Thymus (tissue), 11 donors: ENCODE measurements around the gene FMN2. TPM values are rescaled to one million over a fixed set of nuclear protein-coding genes. Genes with fewer than 3 reads are reported as not detected.

ENCODE experiments used
- DNase-seq, 9 donors: peaks; one replicate each; pipeline ENCODE4 v3.0.0-alpha.2; 2013; ENCODE audit warnings: low spot score in 9 of 9, low read depth in 6 of 9, missing footprints in 1 of 9
- H3K27ac ChIP-seq, 2 donors: one replicate each; pipeline ENCODE4 v1.5.1; 2013; ENCODE audit warnings: control low read depth in 1 of 2, low read depth in 1 of 2, low read length in 1 of 2, mild to moderate bottlenecking in 1 of 2, moderate library complexity in 1 of 2
- H3K27me3 ChIP-seq, 2 donors: one replicate each; pipeline ENCODE4 v1.5.1; 2013; ENCODE audit warnings: low read length in 1 of 2; ENCODE audit not compliant: control insufficient read depth in 2 of 2, insufficient read depth in 1 of 2
- H3K36me3 ChIP-seq, 2 donors: one replicate each; pipeline ENCODE4 v1.5.1; 2013; ENCODE audit warnings: low read length in 1 of 2, mild to moderate bottlenecking in 1 of 2, moderate library complexity in 1 of 2; ENCODE audit not compliant: control insufficient read depth in 2 of 2, insufficient read depth in 2 of 2
- H3K4me1 ChIP-seq, 2 donors: one replicate each; pipeline ENCODE4 v1.5.1; 2013; ENCODE audit warnings: low read length in 2 of 2; ENCODE audit not compliant: control insufficient read depth in 2 of 2, insufficient read depth in 2 of 2
- H3K4me3 ChIP-seq, 2 donors: one replicate each; pipeline ENCODE4 v1.5.1; 2013; ENCODE audit warnings: low read length in 2 of 2, control low read depth in 1 of 2, mild to moderate bottlenecking in 1 of 2
- H3K9me3 ChIP-seq, 2 donors: one replicate each; pipeline ENCODE4 v1.5.1; 2013; ENCODE audit warnings: low read length in 1 of 2, mild to moderate bottlenecking in 1 of 2; ENCODE audit not compliant: control insufficient read depth in 2 of 2, insufficient read depth in 1 of 2
- WGBS: extraction: QIAGEN DNeasy Blood & Tissue Kit; methylation state at CpG from one replicate; pipeline ENCODE4 v1.1.7; 2013; 5-methylcytosine and 5-hydroxymethylcytosine counted together
- polyA plus RNA-seq: library from polyadenylated mRNA; stranded (reverse); fragments of 200-250 nt; gene quantifications from one replicate; pipeline ENCODE4 v1.2.3, GENCODE V29; 2013
- total RNA-seq: library from RNA; stranded (reverse); fragments of 120-200 nt; gene quantifications from one replicate; pipeline ENCODE4 v1.2.4, GENCODE V29; 2013
- donor health status: healthy.

The FMN2 gene
- total and polyA plus RNA-seq, 2 donors, result 0.14 to 0.24 TPM

GRCh38 chr1:240487493-240487892, 395.8 kb downstream of the FMN2 start:
- DNase-seq, result no peak
- no peak overlapping the region for H3K4me3 ChIP-seq
- no peak overlapping the region for H3K27ac ChIP-seq
- H3K9me3 ChIP-seq, result no peaks in the 10 kb centered on the region
- no peaks in the 10 kb centered on the region for H3K36me3 ChIP-seq
- peaks cover 0 to 3% of the 10 kb centered on the region in 2 donors for H3K27me3 ChIP-seq
- no peaks in the 10 kb centered on the region for H3K4me1 ChIP-seq
- WGBS, result 88% methylated on average over 3 of the region's 3 CpGs

GRCh38 chr1:240491156-240491555, 399.5 kb downstream of the FMN2 start:
- DNase-seq, result no peak
- Histone ChIP-seq H3K27me3 (peaks cover 0 to 7% of the 10 kb centered on the region in 2 donors), H3K9me3 (peaks cover 0 to 6% of the 10 kb centered on the region in 2 donors), H3K4me1 (no peaks in the 10 kb centered on the region), H3K36me3 (no peaks in the 10 kb centered on the region), H3K4me3 (no peak overlapping the region), H3K27ac (no peak overlapping the region)
- WGBS, result 86% methylated on average over 5 of the region's 5 CpGs

GRCh38 chr1:240491796-240492195, 400.1 kb downstream of the FMN2 start:
- WGBS, result 91% methylated on average over 7 of the region's 7 CpGs

GRCh38 chr1:240492832-240493440, 401.3 kb downstream of the FMN2 start:
- H3K4me3 ChIP-seq, result no peak overlapping the region
- peaks cover 0 to 6% of the 10 kb centered on the region in 2 donors for H3K9me3 ChIP-seq
- H3K4me1 ChIP-seq, result no peaks in the 10 kb centered on the region
- H3K27me3 ChIP-seq, result peaks cover 0 to 7% of the 10 kb centered on the region in 2 donors
- no peaks in the 10 kb centered on the region for H3K36me3 ChIP-seq
- no peak for DNase-seq
- H3K27ac ChIP-seq, result no peak overlapping the region
- 44% methylated on average over 52 of the region's 52 CpGs for WGBS

More at GRCh38 chr1:240491796-240492195, 400.1 kb downstream of the FMN2 start:
- Histone ChIP-seq H3K27me3 (peaks cover 0 to 7% of the 10 kb centered on the region in 2 donors), H3K9me3 (peaks cover 0 to 6% of the 10 kb centered on the region in 2 donors), H3K4me1 (no peaks in the 10 kb centered on the region), H3K4me3 (no peak overlapping the region), H3K36me3 (no peaks in the 10 kb centered on the region), H3K27ac (no peak overlapping the region)
- no peak for DNase-seq

GRCh38 chr1:240495601-240496000, 403.9 kb downstream of the FMN2 start:
- WGBS, result 92% methylated on average over 4 of the region's 4 CpGs
- H3K4me3 ChIP-seq, result no peak overlapping the region

GRCh38 chr1:240496356-240496755, 404.7 kb downstream of the FMN2 start:
- 92% methylated on average over 7 of the region's 7 CpGs for whole genome bisulfite sequencing
- Histone ChIP-seq H3K27ac (no peak overlapping the region), H3K9me3 (peaks cover 0 to 6% of the 10 kb centered on the region in 2 donors), H3K36me3 (no peaks in the 10 kb centered on the region), H3K27me3 (peaks cover 0 to 7% of the 10 kb centered on the region in 2 donors), H3K4me3 (no peak overlapping the region), H3K4me1 (no peaks in the 10 kb centered on the region)
- DNase-seq, result no peak

More at GRCh38 chr1:240495601-240496000, 403.9 kb downstream of the FMN2 start:
- no peaks in the 10 kb centered on the region for H3K36me3 ChIP-seq
- H3K27ac ChIP-seq, result no peak overlapping the region
- DNase-seq, result no peak
- H3K9me3 ChIP-seq, result peaks cover 0 to 6% of the 10 kb centered on the region in 2 donors
- peaks cover 0 to 7% of the 10 kb centered on the region in 2 donors for H3K27me3 ChIP-seq
- no peaks in the 10 kb centered on the region for H3K4me1 ChIP-seq

GRCh38 chr1:240496941-240497340, 405.3 kb downstream of the FMN2 start:
- Histone ChIP-seq H3K4me1 (no peaks in the 10 kb centered on the region), H3K4me3 (no peak overlapping the region), H3K27ac (no peak overlapping the region), H3K9me3 (peaks cover 0 to 6% of the 10 kb centered on the region in 2 donors), H3K27me3 (peaks cover 0 to 7% of the 10 kb centered on the region in 2 donors), H3K36me3 (no peaks in the 10 kb centered on the region)
- DNase-seq, result no peak
- 95% methylated on average over 5 of the region's 5 CpGs for WGBS

- 77% methylated on average over 4 of the region's 4 CpGs for WGBS
- DNase-seq, result no peak
- H3K4me1 ChIP-seq, result no peaks in the 10 kb centered on the region
- H3K27ac ChIP-seq, result no peak overlapping the region
- H3K4me3 ChIP-seq, result no peak overlapping the region
- H3K27me3 ChIP-seq, result peaks cover 0 to 4% of the 10 kb centered on the region in 2 donors
- no peaks in the 10 kb centered on the region for H3K36me3 ChIP-seq
- H3K9me3 ChIP-seq, result peaks cover 0 to 6% of the 10 kb centered on the region in 2 donors
Measured at GRCh38 chr1:240497908-240498307, 406.2 kb downstream of the FMN2 start.

GRCh38 chr1:240498335-240498734, 406.7 kb downstream of the FMN2 start:
- Histone ChIP-seq H3K27me3 (no peaks in the 10 kb centered on the region), H3K36me3 (no peaks in the 10 kb centered on the region), H3K27ac (no peak overlapping the region), H3K4me3 (no peak overlapping the region), H3K4me1 (no peaks in the 10 kb centered on the region), H3K9me3 (peaks cover 0 to 3% of the 10 kb centered on the region in 2 donors)
- DNase-seq, result no peak
- 94% methylated on average over 8 of the region's 8 CpGs for WGBS
